Regular cardiac myocyte (primary cell): ENCODE results near the gene IPPK. TPM values are rescaled to one million over a fixed set of nuclear protein-coding genes. Genes with fewer than 3 reads are reported as not detected.

Experiments used
- total RNA-seq: library from RNA; depleted of rRNA; stranded (reverse); fragments of >200 nt; gene quantifications from 2 replicates; pipeline ENCODE4 v1.2.3, GENCODE V29; 2014

The IPPK gene
- total RNA-seq = 25.7 and 30.1 TPM in 2 replicates

GRCh38 chr9:92669890-92670708, at the start of gene IPPK:
Gene IPPK (minus strand): TSS chr9:92670131. CDS start chr9:92669988, 143 bp downstream.

Other genes starting within 250 kb of the IPPK start
- not detected in 2 replicates for gene OMD, start 245.7 kb downstream of the IPPK start, total RNA-seq
- 1.3 and 7.3 TPM in 2 replicates for gene ASPN, start 187.6 kb downstream of the IPPK start, total RNA-seq
- gene ECM2, start 134.1 kb downstream of the IPPK start, total RNA-seq = 2.7 and 22.6 TPM in 2 replicates
- gene BICD2, start 94.7 kb upstream of the IPPK start, total RNA-seq = 52.7 and 65.0 TPM in 2 replicates
- 11.3 and 17.5 TPM in 2 replicates for gene ZNF484, start 207.9 kb upstream of the IPPK start, total RNA-seq